ENCODE measurements around the gene MLLT6.

DNA sequence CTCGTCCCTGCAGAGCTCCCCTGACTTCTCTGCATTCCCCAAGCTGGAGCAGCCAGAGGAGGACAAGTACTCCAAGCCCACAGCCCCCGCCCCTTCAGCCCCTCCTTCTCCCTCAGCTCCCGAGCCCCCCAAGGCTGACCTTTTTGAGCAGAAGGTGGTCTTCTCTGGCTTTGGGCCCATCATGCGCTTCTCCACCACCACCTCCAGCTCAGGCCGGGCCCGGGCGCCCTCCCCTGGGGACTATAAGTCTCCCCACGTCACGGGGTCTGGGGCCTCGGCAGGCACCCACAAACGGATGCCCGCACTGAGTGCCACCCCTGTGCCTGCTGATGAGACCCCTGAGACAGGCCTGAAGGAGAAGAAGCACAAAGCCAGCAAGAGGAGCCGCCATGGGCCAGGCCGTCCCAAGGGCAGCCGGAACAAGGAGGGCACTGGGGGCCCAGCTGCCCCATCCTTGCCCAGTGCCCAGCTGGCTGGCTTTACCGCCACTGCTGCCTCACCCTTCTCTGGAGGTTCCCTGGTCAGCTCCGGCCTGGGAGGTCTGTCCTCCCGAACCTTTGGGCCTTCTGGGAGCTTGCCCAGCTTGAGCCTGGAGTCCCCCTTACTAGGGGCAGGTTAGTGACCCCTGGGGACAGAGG lies 11.4 kb downstream of the MLLT6 start:
- TF ChIP-seq, protein P1, sequence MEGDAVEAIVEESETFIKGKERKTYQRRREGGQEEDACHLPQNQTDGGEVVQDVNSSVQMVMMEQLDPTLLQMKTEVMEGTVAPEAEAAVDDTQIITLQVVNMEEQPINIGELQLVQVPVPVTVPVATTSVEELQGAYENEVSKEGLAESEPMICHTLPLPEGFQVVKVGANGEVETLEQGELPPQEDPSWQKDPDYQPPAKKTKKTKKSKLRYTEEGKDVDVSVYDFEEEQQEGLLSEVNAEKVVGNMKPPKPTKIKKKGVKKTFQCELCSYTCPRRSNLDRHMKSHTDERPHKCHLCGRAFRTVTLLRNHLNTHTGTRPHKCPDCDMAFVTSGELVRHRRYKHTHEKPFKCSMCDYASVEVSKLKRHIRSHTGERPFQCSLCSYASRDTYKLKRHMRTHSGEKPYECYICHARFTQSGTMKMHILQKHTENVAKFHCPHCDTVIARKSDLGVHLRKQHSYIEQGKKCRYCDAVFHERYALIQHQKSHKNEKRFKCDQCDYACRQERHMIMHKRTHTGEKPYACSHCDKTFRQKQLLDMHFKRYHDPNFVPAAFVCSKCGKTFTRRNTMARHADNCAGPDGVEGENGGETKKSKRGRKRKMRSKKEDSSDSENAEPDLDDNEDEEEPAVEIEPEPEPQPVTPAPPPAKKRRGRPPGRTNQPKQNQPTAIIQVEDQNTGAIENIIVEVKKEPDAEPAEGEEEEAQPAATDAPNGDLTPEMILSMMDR (conservative IDR thresholded peaks at IDR 0.05; ENCODE audit: low read length): no peak
- no peak for TF ChIP-seq EZH2phosphoT487 (IDR thresholded peaks at IDR 0.05; ENCODE audit: borderline replicate concordance)

All from Loucy (cell line).